GM06990 (cell line): ENCODE results near the gene CRYM.
A peak's percentile ranks its signal among the peaks of the same experiment; 100 is the strongest.

Source experiments
- DNase-seq: peaks from one replicate; pipeline ENCODE4 v3.0.0-alpha.2; 2011; ENCODE audit not compliant: insufficient read length; ENCODE audit errors: extremely low read depth
- H3K27me3 ChIP-seq: replicated peaks from 2 replicates; pipeline ENCODE4 v1.6.0; 2011; ENCODE audit warnings: low read length; ENCODE audit not compliant: control insufficient read depth, insufficient read depth
- H3K36me3 ChIP-seq: 2 replicates; pipeline ENCODE4 v1.5.1; 2011; ENCODE audit warnings: low read length; ENCODE audit not compliant: control insufficient read depth, insufficient read depth
- H3K4me3 ChIP-seq: replicated peaks from 2 replicates; pipeline ENCODE4 v1.5.1; 2011; ENCODE audit warnings: low read depth, mild to moderate bottlenecking, control low read depth, low read length
- TF ChIP-seq, protein P1 (sequence below): IDR thresholded peaks from 2 replicates; pipeline ENCODE4 v1.5.1; 2011; ENCODE audit warnings: low read length, control low read depth, mild to moderate bottlenecking, inconsistent platforms; ENCODE audit not compliant: insufficient read depth, poor library complexity, severe bottlenecking

Gene CRYM

DNA sequence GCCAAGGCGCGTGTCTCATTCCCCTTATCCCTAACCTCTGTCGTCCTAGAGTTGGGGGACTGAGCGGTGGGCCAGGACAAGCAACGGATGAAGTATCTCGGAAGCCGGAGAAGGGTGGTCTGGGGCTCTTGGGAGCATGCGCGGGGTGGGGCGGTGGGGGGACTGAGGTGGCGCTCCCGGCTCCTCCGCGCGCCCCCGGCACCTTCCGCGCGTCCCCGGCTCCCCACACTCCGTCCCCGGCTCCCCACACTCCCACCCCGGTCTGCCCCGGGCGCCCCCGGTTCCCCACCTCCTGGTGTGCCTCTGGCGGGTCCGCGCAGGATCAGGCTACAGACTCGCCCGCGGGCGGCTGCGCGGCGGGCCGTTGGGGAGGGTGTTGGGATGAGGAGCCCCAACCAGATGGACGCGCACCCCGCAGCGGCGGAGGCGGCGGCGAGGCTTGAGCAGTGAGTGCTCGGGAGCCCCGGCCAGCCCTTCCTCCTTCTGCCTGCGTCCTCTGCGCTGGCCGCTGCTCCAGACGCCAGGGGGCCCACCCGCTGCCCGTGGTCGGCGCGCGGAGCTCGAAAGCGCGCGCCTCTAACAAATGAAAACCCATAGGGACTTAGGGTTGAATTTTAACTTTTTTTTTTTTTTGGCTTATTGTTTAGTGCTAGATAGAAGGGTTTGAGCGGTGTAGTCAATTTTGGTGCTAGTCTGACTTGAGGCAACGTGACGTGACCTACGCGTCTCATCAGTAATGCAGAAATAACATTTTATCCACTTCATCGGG is 5.6 kb upstream of the CRYM start:
- Histone ChIP-seq H3K36me3 (no peaks in the 10 kb centered on the region), H3K4me3 (no peak overlapping the region; the same call in 1 of the 2 replicates), H3K27me3 (no peaks in the 10 kb centered on the region)
- TF ChIP-seq, protein P1, sequence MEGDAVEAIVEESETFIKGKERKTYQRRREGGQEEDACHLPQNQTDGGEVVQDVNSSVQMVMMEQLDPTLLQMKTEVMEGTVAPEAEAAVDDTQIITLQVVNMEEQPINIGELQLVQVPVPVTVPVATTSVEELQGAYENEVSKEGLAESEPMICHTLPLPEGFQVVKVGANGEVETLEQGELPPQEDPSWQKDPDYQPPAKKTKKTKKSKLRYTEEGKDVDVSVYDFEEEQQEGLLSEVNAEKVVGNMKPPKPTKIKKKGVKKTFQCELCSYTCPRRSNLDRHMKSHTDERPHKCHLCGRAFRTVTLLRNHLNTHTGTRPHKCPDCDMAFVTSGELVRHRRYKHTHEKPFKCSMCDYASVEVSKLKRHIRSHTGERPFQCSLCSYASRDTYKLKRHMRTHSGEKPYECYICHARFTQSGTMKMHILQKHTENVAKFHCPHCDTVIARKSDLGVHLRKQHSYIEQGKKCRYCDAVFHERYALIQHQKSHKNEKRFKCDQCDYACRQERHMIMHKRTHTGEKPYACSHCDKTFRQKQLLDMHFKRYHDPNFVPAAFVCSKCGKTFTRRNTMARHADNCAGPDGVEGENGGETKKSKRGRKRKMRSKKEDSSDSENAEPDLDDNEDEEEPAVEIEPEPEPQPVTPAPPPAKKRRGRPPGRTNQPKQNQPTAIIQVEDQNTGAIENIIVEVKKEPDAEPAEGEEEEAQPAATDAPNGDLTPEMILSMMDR: peak; percentile 32
- DNase-seq: peak; percentile 35

DNA sequence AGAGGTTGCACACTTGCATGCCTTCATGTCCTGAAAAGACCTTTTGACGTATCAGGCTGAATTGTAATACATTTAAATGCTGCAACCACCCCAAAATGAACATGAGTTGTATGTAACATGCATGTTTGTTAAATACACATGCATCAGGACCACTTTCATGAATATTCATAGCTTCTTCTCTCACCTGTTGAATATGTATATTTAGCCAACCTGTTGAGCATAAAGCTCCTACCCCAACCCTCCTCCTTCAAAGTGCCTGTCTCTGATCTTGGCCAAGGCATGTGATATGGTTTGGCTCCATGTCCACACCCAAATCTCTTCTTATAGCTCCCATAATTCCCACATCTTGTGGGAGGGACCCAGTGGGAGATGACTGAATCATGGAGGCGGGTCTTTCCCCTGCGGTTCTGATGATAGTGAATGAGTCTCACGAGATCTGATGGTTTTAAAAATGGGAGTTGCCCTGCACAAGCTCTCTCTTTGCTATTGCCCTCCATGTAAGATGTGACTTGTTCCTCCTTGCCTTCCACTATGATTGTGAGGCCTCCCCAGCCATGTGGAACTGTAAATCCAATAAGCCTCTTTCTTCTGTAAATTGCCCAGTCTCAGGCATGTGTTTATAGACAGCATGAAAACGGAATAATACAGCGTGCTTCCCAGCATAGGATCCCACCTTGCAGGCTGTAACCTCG is 3.8 kb upstream of the CRYM start:
- DNase-seq: no peak
- TF ChIP-seq, protein P1: no peak
- Histone ChIP-seq H3K27me3 (no peaks in the 10 kb centered on the region), H3K4me3 (no peak overlapping the region), H3K36me3 (no peaks in the 10 kb centered on the region)

DNA sequence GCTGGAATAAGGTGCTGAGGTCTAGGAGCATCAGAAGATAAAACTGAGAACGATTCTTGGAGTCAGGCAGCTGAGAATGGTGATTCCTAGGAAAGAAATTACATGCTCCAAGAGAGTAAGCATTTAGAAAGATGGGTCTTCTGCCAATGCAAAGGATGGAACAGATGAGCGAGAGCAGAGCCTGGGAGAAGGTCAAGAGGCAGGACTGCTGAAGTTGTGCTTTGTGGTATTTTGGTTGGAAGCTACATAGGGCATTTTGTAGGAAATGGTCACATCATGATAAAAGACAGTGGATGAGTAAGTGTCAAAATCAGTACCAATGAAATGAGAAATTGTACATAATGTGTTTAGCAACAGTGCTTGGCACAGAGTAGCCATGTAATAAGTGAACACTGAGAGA is 1.4 kb upstream of the CRYM start:
- Histone ChIP-seq H3K27me3 (no peaks in the 10 kb centered on the region), H3K36me3 (no peaks in the 10 kb centered on the region), H3K4me3 (no peak overlapping the region)
- TF ChIP-seq, protein P1: no peak
- no peak for DNase-seq

DNA sequence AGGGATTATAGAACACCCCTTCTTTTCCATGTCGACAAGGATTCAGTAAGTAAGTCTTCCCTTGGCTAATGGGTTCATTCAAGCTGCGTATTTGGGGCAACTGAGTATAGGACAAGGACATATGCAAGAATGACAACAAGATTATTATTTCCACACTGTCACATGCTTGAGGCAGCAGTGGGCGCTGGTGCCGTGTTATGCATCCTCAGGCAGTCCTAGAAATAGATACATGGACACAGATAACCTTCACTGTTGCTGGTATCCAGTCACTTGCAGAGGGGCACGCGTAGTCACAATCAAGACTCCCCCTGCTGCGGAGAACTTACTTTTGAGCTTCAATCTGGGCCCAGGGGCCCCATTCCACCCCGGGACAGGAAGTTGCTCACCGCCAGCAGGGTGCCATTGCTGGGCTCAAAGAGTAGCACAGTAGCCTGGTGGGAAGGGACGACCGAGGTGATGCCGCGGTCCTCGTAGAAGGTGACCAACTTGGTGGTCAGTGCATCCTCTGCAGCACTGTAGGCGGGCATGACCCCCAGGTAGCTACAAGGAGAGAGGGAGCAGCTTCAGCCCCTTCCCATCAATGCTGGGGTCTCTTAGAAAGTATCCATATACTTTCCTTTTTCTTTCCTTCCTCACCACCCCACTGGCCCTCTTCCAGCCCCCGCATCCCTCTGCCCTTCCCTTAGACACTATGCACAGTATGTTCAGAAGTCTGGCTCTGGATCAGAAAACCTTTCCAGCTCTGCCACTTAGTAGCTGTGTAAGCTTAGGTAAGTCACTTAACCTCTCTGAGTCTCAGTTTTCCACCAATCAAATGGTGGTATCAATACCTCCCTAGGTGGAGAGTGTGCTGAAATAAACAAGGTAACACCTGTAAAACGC is 804 bp downstream of the CRYM start:
- DNase-seq: no peak
- TF ChIP-seq, protein P1: no peak
- peak overlapping the region; percentile 60; the same call in 1 of the 2 replicates for H3K4me3 ChIP-seq

DNA sequence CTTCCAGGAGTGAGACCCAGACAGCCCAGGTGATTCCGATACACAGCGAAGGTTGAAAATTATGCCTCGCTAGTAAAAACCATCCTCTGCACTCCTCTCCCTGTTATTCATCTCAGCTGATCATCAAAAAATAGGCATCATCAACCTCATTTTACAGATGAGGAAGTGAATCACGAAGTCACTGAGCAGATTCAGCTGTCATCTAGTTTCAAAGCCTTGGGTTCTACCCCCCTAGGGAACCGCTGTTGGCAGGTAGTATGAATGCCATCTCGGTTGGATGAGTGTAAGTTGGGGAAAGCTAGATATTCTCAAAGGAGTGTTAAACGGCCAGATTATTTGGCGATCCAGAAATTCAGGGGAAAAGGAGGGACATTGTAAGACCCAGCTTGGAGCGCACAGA is 2.0 kb downstream of the CRYM start:
- TF ChIP-seq, protein P1: no peak
- DNase-seq: no peak
- Histone ChIP-seq H3K4me3 (no peak overlapping the region), H3K36me3 (no peaks in the 10 kb centered on the region), H3K27me3 (no peaks in the 10 kb centered on the region)

More for the DNA sequence above, 804 bp downstream of the CRYM start:
- H3K27me3 ChIP-seq: no peaks in the 10 kb centered on the region
- H3K36me3 ChIP-seq: no peaks in the 10 kb centered on the region
